DOHH2 (cell line): ENCODE results near the gene SERTAD2.

Experiments used
- H3F3A ChIP-seq: fragments of 200-600 bp; sonication (generic), shearing (Covaris generic); 2 replicates; pipeline ENCODE4 v1.6.0; 2016; ENCODE audit warnings: antibody characterized with exemption, mild to moderate bottlenecking; ENCODE audit not compliant: control insufficient read depth, insufficient read depth
- H3K27ac ChIP-seq: fragments of 200-600 bp; sonication (generic); 2 replicates; pipeline ENCODE4 v1.5.1; 2014; ENCODE audit warnings: low read depth, mild to moderate bottlenecking, low read length, moderate library complexity
- H3K27me3 ChIP-seq: fragments of 200-600 bp; sonication (generic); 2 replicates; pipeline ENCODE4 v1.6.1; 2014; ENCODE audit warnings: mild to moderate bottlenecking, low read length, mixed read lengths; ENCODE audit not compliant: control insufficient read depth
- H3K36me3 ChIP-seq: fragments of 200-600 bp; sonication (generic); 2 replicates; pipeline ENCODE4 v1.6.1; 2014; ENCODE audit warnings: mild to moderate bottlenecking, low read length, moderate library complexity, mixed read lengths; ENCODE audit not compliant: control insufficient read depth
- H3K4me1 ChIP-seq: fragments of 200-600 bp; sonication (generic); 2 replicates; pipeline ENCODE4 v1.6.1; 2014; ENCODE audit warnings: mild to moderate bottlenecking, low read length, mixed read lengths; ENCODE audit not compliant: control insufficient read depth
- H3K4me2 ChIP-seq: fragments of 200-600 bp; sonication (generic); 2 replicates; pipeline ENCODE4 v1.6.0; 2014; ENCODE audit warnings: mild to moderate bottlenecking, low read length, moderate library complexity
- H3K4me3 ChIP-seq: fragments of 200-600 bp; sonication (generic); 2 replicates; pipeline ENCODE4 v1.5.1; 2014; ENCODE audit warnings: mild to moderate bottlenecking, low read length, mixed read lengths
- H3K79me2 ChIP-seq: fragments of 200-600 bp; sonication (generic); 2 replicates; pipeline ENCODE4 v1.6.1; 2014; ENCODE audit warnings: mild to moderate bottlenecking, low read length, mixed read lengths; ENCODE audit not compliant: control insufficient read depth
- H3K9me2 ChIP-seq: fragments of 200-600 bp; sonication (generic); replicated peaks from 2 replicates; pipeline ENCODE4 v1.6.1; 2014; ENCODE audit warnings: mild to moderate bottlenecking, low read length, mixed read lengths; ENCODE audit not compliant: control insufficient read depth
- H3K9me3 ChIP-seq: fragments of 200-600 bp; sonication (generic); 2 replicates; pipeline ENCODE4 v1.6.1; 2014; ENCODE audit warnings: antibody characterized with exemption, low read length, mixed read lengths; ENCODE audit not compliant: control insufficient read depth, insufficient read depth
- H4K20me1 ChIP-seq: fragments of 200-600 bp; sonication (generic); 2 replicates; pipeline ENCODE4 v1.6.0; 2014; ENCODE audit warnings: low read depth, mild to moderate bottlenecking, antibody characterized with exemption, low read length, moderate library complexity; ENCODE audit not compliant: control insufficient read depth, insufficient read depth
- EZH2phosphoT487 ChIP-seq: fragments of 200-600 bp; sonication (generic); IDR thresholded peaks from 2 replicates; pipeline ENCODE4 v1.6.1; 2017; ENCODE audit warnings: borderline replicate concordance, mild to moderate bottlenecking, antibody characterized with exemption, low read length, moderate library complexity, mixed read lengths
- TF ChIP-seq, protein P1 (sequence below): fragments of 200-600 bp; sonication (generic); IDR thresholded peaks from one replicate; pipeline ENCODE4 v1.5.1; 2014; ENCODE audit warnings: antibody characterized with exemption, mild to moderate bottlenecking, low read depth, low read length; ENCODE audit not compliant: poor library complexity, severe bottlenecking

Gene SERTAD2

DNA sequence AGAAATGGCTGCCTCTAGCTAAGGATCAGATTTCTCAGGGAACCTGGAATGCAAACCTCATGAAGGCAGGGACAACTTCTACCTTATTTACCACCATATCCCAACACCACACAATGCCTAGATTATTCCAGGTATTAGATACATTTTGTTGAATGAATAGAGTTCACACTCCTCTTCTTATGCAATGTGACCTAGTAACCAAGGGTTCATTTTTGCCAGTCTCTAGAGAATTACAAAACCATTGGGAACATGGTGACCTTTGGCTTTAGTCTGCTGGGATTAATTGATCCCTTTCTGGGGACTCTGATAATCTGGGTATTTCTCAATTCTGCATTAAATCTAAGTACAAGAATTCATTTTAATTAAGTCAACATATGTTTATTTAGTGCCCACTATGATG, 35.2 kb upstream of the SERTAD2 start:
- Histone ChIP-seq H3F3A (0 out of 2 replicates have a peak, but pooled peaks cover 3% of the 10 kb centered on the region), H3K4me3 (peak overlapping the region; percentile 50), H3K27ac (no peak overlapping the region), H3K36me3 (no peaks in the 10 kb centered on the region), H3K27me3 (no peaks in the 10 kb centered on the region), H3K4me1 (peaks cover 51% of the 10 kb centered on the region), H3K79me2 (peaks cover 8% of the 10 kb centered on the region), H3K4me2 (peak overlapping the region; percentile 72), H3K9me2 (no peaks in the 10 kb centered on the region), H3K9me3 (no peaks in the 10 kb centered on the region), H4K20me1 (no peaks in the 10 kb centered on the region)
- no peak for TF ChIP-seq EZH2phosphoT487
- TF ChIP-seq, protein P1, sequence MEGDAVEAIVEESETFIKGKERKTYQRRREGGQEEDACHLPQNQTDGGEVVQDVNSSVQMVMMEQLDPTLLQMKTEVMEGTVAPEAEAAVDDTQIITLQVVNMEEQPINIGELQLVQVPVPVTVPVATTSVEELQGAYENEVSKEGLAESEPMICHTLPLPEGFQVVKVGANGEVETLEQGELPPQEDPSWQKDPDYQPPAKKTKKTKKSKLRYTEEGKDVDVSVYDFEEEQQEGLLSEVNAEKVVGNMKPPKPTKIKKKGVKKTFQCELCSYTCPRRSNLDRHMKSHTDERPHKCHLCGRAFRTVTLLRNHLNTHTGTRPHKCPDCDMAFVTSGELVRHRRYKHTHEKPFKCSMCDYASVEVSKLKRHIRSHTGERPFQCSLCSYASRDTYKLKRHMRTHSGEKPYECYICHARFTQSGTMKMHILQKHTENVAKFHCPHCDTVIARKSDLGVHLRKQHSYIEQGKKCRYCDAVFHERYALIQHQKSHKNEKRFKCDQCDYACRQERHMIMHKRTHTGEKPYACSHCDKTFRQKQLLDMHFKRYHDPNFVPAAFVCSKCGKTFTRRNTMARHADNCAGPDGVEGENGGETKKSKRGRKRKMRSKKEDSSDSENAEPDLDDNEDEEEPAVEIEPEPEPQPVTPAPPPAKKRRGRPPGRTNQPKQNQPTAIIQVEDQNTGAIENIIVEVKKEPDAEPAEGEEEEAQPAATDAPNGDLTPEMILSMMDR: no peak

DNA sequence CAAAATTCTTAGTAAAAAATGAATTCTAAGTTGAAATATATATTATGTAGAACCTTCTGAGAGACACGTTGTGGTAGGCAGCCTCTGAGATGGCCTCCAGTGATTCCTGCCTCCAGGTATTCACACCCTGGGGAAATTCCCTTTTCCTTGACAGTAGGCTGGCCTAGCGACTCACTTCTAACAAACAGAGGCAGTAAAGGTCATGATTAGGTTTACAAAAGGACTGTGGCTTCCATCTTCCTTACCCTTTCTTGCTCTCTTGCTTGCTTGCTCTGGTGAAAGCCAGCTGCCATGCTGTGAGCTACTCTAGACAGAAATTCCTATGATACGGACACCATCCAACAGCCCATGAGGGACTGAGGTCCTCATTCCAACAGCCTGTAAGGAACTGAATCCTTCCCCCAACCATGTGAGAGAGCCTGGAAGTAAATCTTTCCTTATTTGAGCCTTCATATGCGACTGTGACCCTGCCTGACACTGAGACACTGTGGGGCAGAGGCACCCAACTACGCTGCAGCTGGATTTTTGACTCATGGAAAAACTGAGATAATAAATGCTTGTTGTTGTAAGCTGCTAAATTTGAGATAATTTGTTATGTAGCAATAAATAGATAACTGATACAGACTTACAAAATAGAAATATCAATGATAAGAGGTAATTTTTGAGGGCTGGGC, 32.7 kb upstream of the SERTAD2 start:
- Histone ChIP-seq H3K4me1 (peaks cover 67% of the 10 kb centered on the region), H3K79me2 (peaks cover 8% of the 10 kb centered on the region), H3F3A (peaks cover 7% of the 10 kb centered on the region; the same call in 1 of the 2 replicates), H3K36me3 (no peaks in the 10 kb centered on the region), H3K4me2 (no peak overlapping the region), H3K9me3 (no peaks in the 10 kb centered on the region), H3K27me3 (no peaks in the 10 kb centered on the region), H3K9me2 (no peaks in the 10 kb centered on the region), H3K4me3 (no peak overlapping the region), H4K20me1 (no peaks in the 10 kb centered on the region), H3K27ac (no peak overlapping the region)
- TF ChIP-seq, protein P1: no peak
- no peak for TF ChIP-seq EZH2phosphoT487

DNA sequence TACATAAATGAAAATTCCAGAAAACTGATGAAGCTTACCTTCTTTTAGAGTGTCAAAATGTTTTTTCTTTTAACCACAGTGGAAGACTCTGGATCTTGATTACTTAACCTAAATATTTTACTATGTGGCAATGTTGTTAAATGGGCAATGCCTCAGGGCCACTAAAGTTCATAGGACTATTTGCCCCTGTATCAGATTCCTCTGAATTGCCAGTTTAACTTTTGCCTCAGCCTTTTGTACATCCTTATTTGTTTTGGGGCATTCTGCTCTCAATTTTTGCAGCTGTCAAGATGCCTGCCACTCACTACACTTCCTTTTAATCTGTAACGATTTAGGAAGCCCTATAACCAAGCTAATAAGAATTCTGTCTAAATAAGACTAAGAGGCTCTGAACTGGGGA, 31.7 kb upstream of the SERTAD2 start:
- H3K4me1 ChIP-seq: peaks cover 63% of the 10 kb centered on the region
- H3K4me2 ChIP-seq: no peak overlapping the region
- H3K79me2 ChIP-seq: peaks cover 8% of the 10 kb centered on the region
- H3K27me3 ChIP-seq: no peaks in the 10 kb centered on the region
- H3K36me3 ChIP-seq: no peaks in the 10 kb centered on the region
- peaks cover 10% of the 10 kb centered on the region; the same call in 1 of the 2 replicates for H3F3A ChIP-seq
- H3K9me3 ChIP-seq: no peaks in the 10 kb centered on the region
- no peaks in the 10 kb centered on the region for H4K20me1 ChIP-seq
- H3K27ac ChIP-seq: no peak overlapping the region
- TF ChIP-seq, protein P1: no peak
- TF ChIP-seq EZH2phosphoT487: no peak
- no peak overlapping the region for H3K4me3 ChIP-seq
- H3K9me2 ChIP-seq: no peaks in the 10 kb centered on the region
